Measurements from ENCODE around the gene ALG14.
"Not testable (repeated sequence)": the region's sequence is repeated elsewhere in the genome, so short reads cannot be mapped to it uniquely, and the experiment has no call there.

Gene ALG14

DNA sequence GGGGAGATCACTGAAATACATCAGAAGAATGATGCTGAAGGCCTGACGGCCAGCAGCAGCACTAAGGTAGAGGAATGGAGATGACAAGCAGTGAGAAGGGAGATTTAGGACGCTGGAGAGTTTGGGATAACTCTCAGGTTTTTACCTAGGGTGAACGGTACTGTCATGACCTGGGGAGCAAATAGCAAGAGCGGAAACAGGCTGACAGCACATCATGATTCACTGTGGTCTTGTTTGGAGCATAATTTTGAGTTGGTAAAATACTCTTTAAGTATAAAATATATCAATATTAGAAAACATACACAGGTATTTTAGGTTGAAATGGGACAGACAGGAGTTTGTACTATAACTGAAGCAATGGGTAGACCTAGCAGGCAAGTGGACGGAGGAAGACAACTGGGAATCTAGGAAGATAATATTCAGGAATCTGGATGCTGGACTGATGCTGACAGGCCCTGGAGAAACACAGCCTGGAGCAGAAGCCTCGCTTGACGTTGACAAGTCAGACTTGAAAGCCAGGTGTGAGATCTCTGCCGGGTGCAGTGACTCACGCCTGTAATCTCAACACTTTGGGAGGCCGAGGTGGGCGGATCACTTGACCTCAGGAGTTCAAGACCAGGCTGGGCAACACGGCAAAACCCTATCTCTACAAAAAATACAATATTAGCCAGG, 33.3 kb downstream of the ALG14 start:
- Mint-ChIP-seq H3K27me3 (no peaks in the 10 kb centered on the region), H3K36me3 (no peaks in the 10 kb centered on the region), H3K4me3 (no peak overlapping the region), H3K27ac (no peak overlapping the region), H3K4me1 (no peaks in the 10 kb centered on the region), H3K9me3 (no peaks in the 10 kb centered on the region)

DNA sequence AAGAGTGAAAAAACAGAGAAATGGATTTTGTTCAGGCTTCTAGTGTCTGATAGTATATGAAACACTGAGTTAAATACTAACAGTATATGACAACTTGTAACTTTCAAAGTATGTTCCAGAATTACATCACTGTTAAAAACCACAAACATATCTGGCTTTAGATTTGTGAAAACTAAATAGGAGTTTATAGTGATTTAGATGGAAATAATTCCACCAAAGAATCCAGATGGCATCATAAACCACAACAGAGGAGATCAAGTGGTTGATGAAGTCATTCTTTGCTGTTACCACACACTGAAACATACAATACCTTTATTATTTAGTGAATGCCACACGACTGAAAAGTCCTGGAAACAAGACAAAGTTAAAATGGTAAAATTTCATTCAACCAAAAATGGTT, 37.2 kb downstream of the ALG14 start:
- Mint-ChIP-seq H3K27ac (no peak overlapping the region), H3K4me3 (no peak overlapping the region), H3K27me3 (no peaks in the 10 kb centered on the region), H3K36me3 (peaks cover 3% of the 10 kb centered on the region), H3K9me3 (no peaks in the 10 kb centered on the region), H3K4me1 (no peaks in the 10 kb centered on the region)

GRCh38 chr1:95034506-95034905, 38.2 kb downstream of the ALG14 start:
- H3K36me3 Mint-ChIP-seq, result peaks cover 3% of the 10 kb centered on the region
- H3K4me1 Mint-ChIP-seq, result no peaks in the 10 kb centered on the region
- H3K27ac Mint-ChIP-seq, result no peak overlapping the region
- H3K9me3 Mint-ChIP-seq, result no peaks in the 10 kb centered on the region
- no peaks in the 10 kb centered on the region for H3K27me3 Mint-ChIP-seq
- no peak overlapping the region for H3K4me3 Mint-ChIP-seq

DNA sequence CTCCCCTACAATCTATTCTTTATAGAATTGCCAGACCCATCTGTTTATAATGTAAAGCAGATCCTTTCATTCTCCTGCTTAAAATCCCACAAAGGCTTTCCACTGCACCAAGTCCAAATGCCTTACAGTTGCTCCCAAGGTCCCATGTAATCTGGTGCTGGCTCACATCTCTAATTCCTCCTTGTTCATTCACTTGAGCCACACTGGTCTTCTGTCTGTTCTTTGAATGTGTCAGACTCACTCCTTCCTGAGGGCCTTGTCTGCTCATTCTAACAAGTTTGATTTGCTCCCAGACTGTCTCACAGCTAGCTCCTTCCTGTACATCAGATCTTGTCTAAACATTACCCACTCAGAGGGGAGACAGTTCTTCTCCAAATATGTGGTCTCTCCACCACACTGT, 38.9 kb downstream of the ALG14 start:
- Mint-ChIP-seq H3K9me3 (no peaks in the 10 kb centered on the region), H3K4me1 (no peaks in the 10 kb centered on the region), H3K36me3 (peaks cover 3% of the 10 kb centered on the region), H3K4me3 (no peak overlapping the region), H3K27ac (no peak overlapping the region), H3K27me3 (no peaks in the 10 kb centered on the region)

- no peaks in the 10 kb centered on the region for H3K9me3 Mint-ChIP-seq
- no peaks in the 10 kb centered on the region for H3K4me1 Mint-ChIP-seq
- H3K27me3 Mint-ChIP-seq, result no peaks in the 10 kb centered on the region
- H3K36me3 Mint-ChIP-seq, result peaks cover 10% of the 10 kb centered on the region
- no peak overlapping the region for H3K27ac Mint-ChIP-seq
- no peak overlapping the region for H3K4me3 Mint-ChIP-seq
These were observed 43.2 kb downstream of the ALG14 start for GRCh38 chr1:95029532-95029931.

DNA sequence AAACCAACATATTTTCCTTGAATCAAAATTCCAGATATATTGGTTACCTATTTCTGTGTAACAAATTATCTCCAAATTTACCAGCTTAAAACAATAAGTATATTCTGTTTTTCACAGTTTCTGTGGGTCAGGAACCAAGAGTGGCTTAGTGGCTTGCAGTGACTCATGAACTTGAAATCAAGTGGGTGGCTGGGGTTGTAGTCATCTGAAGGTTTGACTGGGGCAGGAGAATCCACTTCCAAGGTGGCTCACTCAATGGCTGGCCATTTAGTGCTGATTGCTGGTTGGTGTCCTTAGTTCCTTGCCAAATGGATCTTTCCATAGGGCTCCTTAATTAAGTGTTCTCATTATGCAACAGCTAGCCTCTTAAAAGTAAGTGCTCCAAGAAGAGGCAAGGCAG, 43.8 kb downstream of the ALG14 start:
- no peak overlapping the region for H3K27ac Mint-ChIP-seq
- H3K4me3 Mint-ChIP-seq, result no peak overlapping the region
- H3K27me3 Mint-ChIP-seq, result no peaks in the 10 kb centered on the region
- no peaks in the 10 kb centered on the region for H3K9me3 Mint-ChIP-seq
- H3K4me1 Mint-ChIP-seq, result no peaks in the 10 kb centered on the region
- peaks cover 10% of the 10 kb centered on the region for H3K36me3 Mint-ChIP-seq

DNA sequence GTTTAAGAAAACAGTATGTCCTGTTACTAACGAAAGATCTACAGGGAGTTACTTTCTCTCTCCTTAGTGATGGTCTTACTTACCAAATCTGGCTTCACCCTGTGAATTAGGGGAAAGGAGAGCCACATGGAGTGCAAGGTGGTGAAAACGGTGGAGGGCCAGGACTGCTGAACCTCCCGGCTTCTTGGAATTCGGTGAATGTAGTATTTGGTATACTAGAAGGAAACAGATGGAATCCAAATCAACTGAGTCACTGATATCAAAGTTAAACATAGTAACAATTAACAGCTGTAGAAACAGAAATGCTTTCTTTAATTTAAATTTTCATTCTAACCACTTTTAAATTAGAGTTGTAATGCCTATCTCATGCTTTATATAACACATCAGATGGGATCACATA, 45.7 kb downstream of the ALG14 start:
- H3K9me3 Mint-ChIP-seq, result no peaks in the 10 kb centered on the region
- H3K4me1 Mint-ChIP-seq, result no peaks in the 10 kb centered on the region
- H3K4me3 Mint-ChIP-seq, result no peak overlapping the region
- no peaks in the 10 kb centered on the region for H3K27me3 Mint-ChIP-seq
- H3K27ac Mint-ChIP-seq, result no peak overlapping the region
- H3K36me3 Mint-ChIP-seq, result peaks cover 12% of the 10 kb centered on the region

DNA sequence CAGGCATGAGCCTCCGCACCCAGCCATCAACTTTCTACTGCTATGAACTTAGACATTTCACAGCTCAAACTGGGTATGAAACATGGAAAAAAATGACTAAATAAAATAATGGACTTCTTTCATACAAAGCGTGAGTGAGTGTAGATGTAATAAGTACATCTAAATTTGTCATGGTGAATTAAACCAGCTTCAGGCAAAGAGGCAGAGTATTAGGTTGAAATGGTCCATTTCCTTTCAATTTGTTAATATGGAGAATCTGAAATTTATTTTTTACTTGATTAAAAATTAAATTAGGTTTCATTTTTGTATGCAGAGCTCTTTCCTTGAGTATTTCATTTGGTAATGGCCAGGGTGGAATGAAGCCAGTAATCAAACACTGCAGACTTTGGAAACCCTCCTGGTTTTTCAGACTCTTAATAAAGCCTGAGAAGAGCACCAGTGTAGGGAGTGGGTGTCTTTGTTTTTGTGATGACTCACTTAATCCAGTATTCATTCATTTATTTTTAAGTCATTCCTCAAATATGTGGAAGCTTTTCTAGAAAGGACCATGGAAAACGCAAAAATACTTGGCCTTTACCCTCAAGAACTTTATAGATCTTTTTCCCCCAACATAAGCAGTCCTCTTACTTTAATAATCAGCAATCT, 49.2 kb downstream of the ALG14 start:
- no peak overlapping the region for H3K27ac Mint-ChIP-seq
- H3K27me3 Mint-ChIP-seq, result no peaks in the 10 kb centered on the region
- H3K9me3 Mint-ChIP-seq, result no peaks in the 10 kb centered on the region
- H3K4me3 Mint-ChIP-seq, result no peak overlapping the region
- H3K36me3 Mint-ChIP-seq, result peaks cover 12% of the 10 kb centered on the region
- H3K4me1 Mint-ChIP-seq, result no peaks in the 10 kb centered on the region

GRCh38 chr1:95022644-95022926, 50.2 kb downstream of the ALG14 start:
- no peak overlapping the region for H3K27ac Mint-ChIP-seq
- no peaks in the 10 kb centered on the region for H3K4me1 Mint-ChIP-seq
- peaks cover 12% of the 10 kb centered on the region for H3K36me3 Mint-ChIP-seq
- no peaks in the 10 kb centered on the region for H3K27me3 Mint-ChIP-seq
- no peaks in the 10 kb centered on the region for H3K9me3 Mint-ChIP-seq
- H3K4me3 Mint-ChIP-seq, result no peak overlapping the region

DNA sequence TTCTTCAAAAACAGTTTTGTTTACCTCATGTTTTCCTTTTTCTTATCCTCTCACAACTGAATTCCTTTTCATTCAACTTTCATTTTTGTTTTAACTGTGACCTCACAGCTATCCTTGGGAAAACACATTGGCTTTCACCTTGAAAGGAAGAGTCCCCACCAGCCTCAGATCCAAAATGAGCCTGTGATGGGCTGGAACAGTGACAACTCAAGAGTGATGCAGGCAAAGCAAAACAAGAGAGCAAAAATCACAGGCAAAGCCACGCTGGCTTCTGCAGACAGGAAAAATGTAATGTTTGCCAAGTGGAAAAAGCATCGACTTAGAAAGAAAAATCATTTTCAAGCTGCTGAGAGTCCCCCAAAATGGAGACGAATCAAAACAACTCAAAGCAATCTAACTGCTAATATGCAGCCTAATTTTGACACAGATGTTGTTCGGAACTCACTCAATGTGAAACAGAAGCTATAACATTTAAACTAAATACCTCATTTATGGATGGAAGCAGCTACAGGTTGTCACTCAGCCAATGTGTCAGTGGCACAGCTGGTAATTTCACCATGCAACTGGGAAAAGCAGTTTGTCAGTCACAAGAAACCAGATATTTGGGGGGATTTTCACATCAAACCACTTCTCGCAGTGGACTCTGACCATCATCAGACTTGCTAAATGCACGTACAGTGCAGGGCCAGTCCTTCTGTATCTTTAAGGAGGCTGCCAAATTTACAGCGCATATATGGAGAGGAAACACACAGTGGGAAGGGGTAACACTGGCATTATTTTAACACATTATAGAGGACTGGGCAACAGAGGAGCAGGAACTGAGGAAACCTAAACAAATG, 50.7 kb downstream of the ALG14 start:
- Mint-ChIP-seq H3K4me3 (no peak overlapping the region), H3K9me3 (no peaks in the 10 kb centered on the region), H3K27ac (no peak overlapping the region), H3K4me1 (no peaks in the 10 kb centered on the region), H3K27me3 (no peaks in the 10 kb centered on the region), H3K36me3 (peaks cover 12% of the 10 kb centered on the region)

GRCh38 chr1:95021119-95021518, 51.6 kb downstream of the ALG14 start:
- no peaks in the 10 kb centered on the region for H3K4me1 Mint-ChIP-seq
- no peak overlapping the region for H3K4me3 Mint-ChIP-seq
- H3K9me3 Mint-ChIP-seq, result no peaks in the 10 kb centered on the region
- H3K27ac Mint-ChIP-seq, result no peak overlapping the region
- H3K36me3 Mint-ChIP-seq, result peaks cover 8% of the 10 kb centered on the region
- no peaks in the 10 kb centered on the region for H3K27me3 Mint-ChIP-seq

DNA sequence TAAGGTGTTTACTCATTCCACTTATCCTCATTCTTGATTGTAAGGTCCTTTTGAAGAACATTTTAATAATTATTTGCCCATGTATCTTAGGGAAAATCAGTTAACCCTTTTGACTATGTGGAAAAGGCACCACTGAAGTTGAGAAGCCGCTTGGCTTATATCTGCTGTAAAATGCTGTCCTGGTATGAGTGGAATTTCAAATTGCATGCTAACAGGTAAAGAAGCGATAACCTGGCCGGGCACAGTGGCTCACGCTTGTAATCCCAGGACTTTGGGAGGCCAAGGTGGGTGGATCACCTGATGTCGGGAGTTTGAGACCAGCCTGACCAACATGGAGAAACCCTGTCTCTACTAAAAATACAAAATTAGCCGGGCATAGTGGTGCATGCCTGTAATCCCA, 53.3 kb downstream of the ALG14 start:
- not testable (repeated sequence) for H3K9me3 Mint-ChIP-seq, H3K27me3 Mint-ChIP-seq, H3K27ac Mint-ChIP-seq, H3K4me1 Mint-ChIP-seq, H3K4me3 Mint-ChIP-seq
- peaks cover 14% of the 10 kb centered on the region for H3K36me3 Mint-ChIP-seq

DNA sequence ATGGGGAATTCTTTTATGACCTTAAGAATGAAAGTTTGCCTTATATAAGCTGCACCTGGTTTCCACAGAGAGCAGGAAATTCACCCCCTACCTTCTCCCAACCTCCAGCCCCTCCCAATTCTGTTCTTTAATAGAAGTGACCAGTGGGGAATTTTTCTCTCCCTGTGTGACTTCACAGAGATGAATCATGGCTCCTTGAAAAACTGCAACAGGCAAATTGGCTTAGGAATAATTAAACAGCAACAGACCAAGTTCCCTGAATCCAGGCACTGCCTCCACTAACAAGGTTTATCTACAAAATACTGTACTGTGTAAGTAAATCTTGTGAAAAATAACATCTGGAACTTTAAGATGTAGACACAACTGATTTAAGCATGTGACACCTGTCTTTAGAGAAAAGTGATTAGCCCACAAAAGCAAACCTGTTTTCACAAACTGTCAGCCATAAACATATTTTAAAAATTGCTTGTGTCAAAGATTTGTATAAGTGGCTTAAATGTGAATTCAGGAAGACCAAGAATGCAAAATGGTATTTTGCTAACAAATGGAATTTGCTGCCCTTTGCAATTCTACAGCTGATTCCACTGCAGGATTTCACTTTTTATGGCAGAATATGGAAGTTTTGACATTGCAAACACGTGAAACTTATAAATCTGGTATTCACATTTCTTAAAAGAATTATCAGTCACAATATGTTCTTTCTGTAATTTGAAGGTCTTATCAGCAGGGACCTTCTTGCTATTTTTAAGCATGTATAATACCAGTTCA, 54.0 kb downstream of the ALG14 start:
- H3K9me3 Mint-ChIP-seq, result no peaks in the 10 kb centered on the region
- no peak overlapping the region for H3K27ac Mint-ChIP-seq
- H3K4me3 Mint-ChIP-seq, result no peak overlapping the region
- no peaks in the 10 kb centered on the region for H3K4me1 Mint-ChIP-seq
- H3K27me3 Mint-ChIP-seq, result no peaks in the 10 kb centered on the region
- H3K36me3 Mint-ChIP-seq, result peaks cover 13% of the 10 kb centered on the region

DNA sequence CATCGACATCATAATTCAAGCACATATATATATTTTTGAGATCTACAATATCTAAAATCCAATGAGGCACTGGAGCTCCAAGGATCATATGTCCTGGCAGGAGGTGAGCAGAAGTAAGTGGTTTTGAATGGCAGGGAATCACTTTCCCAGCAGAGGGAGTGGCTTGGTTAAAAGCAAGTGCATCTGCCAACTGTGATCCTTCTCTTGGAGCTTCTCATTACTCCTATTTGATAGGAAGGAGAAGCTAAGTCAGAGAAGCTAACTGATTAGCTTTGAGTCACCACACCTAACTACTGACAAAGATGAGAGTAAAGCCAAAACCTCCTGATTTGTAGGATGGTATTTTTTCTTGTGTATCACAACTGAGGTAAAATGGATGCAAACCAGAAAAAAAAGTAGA, 55.0 kb downstream of the ALG14 start:
- Mint-ChIP-seq H3K4me3 (no peak overlapping the region), H3K4me1 (no peaks in the 10 kb centered on the region), H3K9me3 (no peaks in the 10 kb centered on the region), H3K27ac (no peak overlapping the region), H3K27me3 (no peaks in the 10 kb centered on the region), H3K36me3 (peaks cover 13% of the 10 kb centered on the region)

DNA sequence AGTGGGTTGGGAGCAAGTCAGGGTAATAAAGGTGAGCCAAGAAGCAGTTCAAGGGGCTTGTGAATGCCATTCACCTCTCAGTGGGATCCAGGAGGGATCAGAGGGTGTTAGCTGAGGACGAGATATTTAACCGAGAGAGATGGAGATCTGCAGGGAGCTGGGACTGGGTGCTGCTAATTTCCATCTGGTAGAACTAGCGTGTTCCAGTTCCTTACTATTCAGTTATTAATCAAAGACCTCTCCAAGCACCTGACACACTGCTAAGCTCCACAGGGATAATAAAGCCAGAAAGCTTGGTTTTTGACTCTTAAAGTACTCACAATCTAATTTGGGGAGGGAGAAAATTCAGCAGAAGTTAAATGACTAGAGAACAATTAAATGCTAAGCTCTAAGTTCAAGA, 57.7 kb downstream of the ALG14 start:
- Mint-ChIP-seq H3K4me3 (no peak overlapping the region), H3K4me1 (no peaks in the 10 kb centered on the region), H3K27me3 (no peaks in the 10 kb centered on the region), H3K9me3 (no peaks in the 10 kb centered on the region), H3K27ac (no peak overlapping the region), H3K36me3 (peaks cover 10% of the 10 kb centered on the region)
